ENCODE results near the gene TBX4.

TBX4 gene

DNA sequence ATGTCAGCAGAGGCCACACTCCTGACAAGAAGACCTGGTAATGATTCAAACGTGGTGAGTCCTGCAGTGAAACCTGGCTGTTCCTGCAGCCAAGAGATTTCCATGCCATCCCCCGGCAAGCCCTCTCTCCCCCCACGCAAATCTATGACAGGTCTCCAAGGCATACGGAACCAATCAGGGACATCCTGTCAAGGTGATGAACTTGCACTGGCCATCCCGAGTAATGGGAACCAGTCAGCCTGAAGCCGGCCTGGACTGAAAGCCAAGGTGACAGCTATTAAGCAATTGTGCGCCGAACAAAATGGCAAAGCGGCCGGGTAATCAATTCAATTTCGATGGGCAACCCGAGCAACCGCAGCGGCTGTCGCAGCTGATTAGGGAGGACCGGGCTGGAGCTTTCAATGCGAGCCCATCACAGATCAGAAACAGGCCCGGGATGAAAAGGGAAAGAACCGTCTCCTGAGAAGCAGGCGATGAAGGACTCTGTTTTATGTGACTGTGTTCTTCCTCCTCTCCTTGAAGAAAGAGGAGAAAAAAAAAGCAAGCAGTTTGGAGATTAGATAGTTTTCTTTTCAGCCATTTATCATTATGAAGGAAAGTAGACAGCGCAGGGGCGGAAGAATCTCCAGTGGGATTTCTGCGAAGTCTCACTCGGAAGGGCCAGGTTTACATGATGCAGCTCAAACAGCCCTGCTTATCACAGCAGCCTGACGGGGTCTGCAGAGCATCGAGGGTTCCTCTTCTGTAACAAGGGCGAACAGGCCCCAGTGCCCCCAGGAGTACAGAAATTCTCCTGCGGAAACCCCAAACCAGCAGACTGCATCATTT lies 35.2 kb downstream of the TBX4 start:
- Histone ChIP-seq H3K9me2 (replicated peaks; ENCODE audit: insufficient read depth, low read length) (no peaks in the 10 kb centered on the region), H3K4me2 (ENCODE audit: low read depth, low read length, poor library complexity, severe bottlenecking) (no peak overlapping the region), H3F3A (ENCODE audit: insufficient read depth) (no peaks in the 10 kb centered on the region), H3K79me2 (ENCODE audit: insufficient read depth, low read length) (no peaks in the 10 kb centered on the region), H3K9me3 (ENCODE audit: insufficient read depth, low read length) (no peaks in the 10 kb centered on the region), H3K4me3 (ENCODE audit: insufficient read depth, low read length, poor library complexity, severe bottlenecking) (no peak overlapping the region), H3K27ac (ENCODE audit: low read depth, low read length) (no peak overlapping the region), H3K36me3 (ENCODE audit: low read length) (no peaks in the 10 kb centered on the region), H3K9ac (ENCODE audit: low read length) (no peak overlapping the region), H4K20me1 (ENCODE audit: low read depth, low read length) (no peaks in the 10 kb centered on the region), H3K27me3 (ENCODE audit: low read length) (no peaks in the 10 kb centered on the region), H2AFZ (ENCODE audit: low read depth, low read length, severe bottlenecking) (no peak overlapping the region)
- TF ChIP-seq EZH2phosphoT487 (conservative IDR thresholded peaks at IDR 0.05; ENCODE audit: low read length) = no peak
- no peak for TF ChIP-seq CTCF (IDR thresholded peaks at IDR 0.05; ENCODE audit: insufficient read depth, low read length, poor library complexity, severe bottlenecking)

- H2AFZ ChIP-seq (ENCODE audit: low read depth, low read length, severe bottlenecking) = no peak overlapping the region
- no peaks in the 10 kb centered on the region for H3K27me3 ChIP-seq (ENCODE audit: low read length)
- no peaks in the 10 kb centered on the region for H3K9me3 ChIP-seq (ENCODE audit: insufficient read depth, low read length)
- no peak for TF ChIP-seq CTCF (IDR thresholded peaks at IDR 0.05; ENCODE audit: insufficient read depth, low read length, poor library complexity, severe bottlenecking)
- TF ChIP-seq EZH2phosphoT487 (conservative IDR thresholded peaks at IDR 0.05; ENCODE audit: low read length) = no peak
- no peaks in the 10 kb centered on the region for H3K9me2 ChIP-seq (replicated peaks; ENCODE audit: insufficient read depth, low read length)
- no peaks in the 10 kb centered on the region for H3K36me3 ChIP-seq (ENCODE audit: low read length)
- H3K4me2 ChIP-seq (ENCODE audit: low read depth, low read length, poor library complexity, severe bottlenecking) = no peak overlapping the region
- H3K4me3 ChIP-seq (ENCODE audit: insufficient read depth, low read length, poor library complexity, severe bottlenecking) = no peak overlapping the region
- no peaks in the 10 kb centered on the region for H4K20me1 ChIP-seq (ENCODE audit: low read depth, low read length)
- H3K9ac ChIP-seq (ENCODE audit: low read length) = no peak overlapping the region
- no peak overlapping the region for H3K27ac ChIP-seq (ENCODE audit: low read depth, low read length)
- H3F3A ChIP-seq (ENCODE audit: insufficient read depth) = no peaks in the 10 kb centered on the region
- H3K79me2 ChIP-seq (ENCODE audit: insufficient read depth, low read length) = no peaks in the 10 kb centered on the region
These were observed 35.9 kb downstream of the TBX4 start for GRCh38 chr17:61487989-61488595.

DNA sequence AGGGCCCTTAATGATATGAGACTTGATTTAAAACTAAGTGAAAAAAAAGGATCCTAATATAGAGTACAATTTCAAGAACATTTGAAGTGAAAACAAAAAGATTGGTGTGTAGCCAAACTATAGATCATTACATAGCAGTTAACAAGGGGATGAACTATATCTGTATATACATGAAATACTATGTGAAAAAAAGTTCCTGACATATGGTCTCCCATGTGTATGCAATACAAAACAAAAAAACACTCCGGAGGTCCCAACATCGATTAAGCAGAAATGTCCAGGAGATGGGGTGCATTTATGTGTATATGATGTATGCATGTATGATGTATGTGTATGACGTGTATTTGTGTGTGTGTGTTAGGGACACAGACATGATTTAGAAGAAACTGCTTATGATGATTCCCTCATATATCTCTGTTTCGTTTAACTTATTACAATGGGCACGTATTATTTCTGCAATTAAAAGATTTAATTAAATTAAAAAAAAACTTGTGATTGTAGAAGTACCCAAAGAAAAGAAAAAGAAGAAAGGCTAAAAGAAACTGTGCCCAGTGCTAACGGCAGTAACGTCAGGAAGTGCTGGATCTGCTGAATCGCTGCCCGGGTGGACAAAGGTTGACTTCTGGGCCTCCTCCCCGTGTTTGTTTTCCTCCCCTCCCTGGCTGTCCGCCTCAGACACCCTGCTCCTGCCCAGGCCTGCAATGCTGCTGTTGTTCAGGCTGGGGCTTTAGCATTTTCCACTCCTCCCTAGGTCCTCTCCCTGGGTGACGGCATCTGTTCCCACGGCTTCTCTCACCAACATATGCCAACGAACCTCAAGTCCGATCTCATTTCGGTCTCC lies 36.9 kb downstream of the TBX4 start:
- H3K4me2 ChIP-seq (ENCODE audit: low read depth, low read length, poor library complexity, severe bottlenecking) = no peak overlapping the region
- no peaks in the 10 kb centered on the region for H3K9me3 ChIP-seq (ENCODE audit: insufficient read depth, low read length)
- H3K9ac ChIP-seq (ENCODE audit: low read length) = no peak overlapping the region
- TF ChIP-seq EZH2phosphoT487 (conservative IDR thresholded peaks at IDR 0.05; ENCODE audit: low read length) (no peak), CTCF (IDR thresholded peaks at IDR 0.05; ENCODE audit: insufficient read depth, low read length, poor library complexity, severe bottlenecking) (no peak)
- no peaks in the 10 kb centered on the region for H4K20me1 ChIP-seq (ENCODE audit: low read depth, low read length)
- no peak overlapping the region for H2AFZ ChIP-seq (ENCODE audit: low read depth, low read length, severe bottlenecking)
- no peaks in the 10 kb centered on the region for H3K9me2 ChIP-seq (replicated peaks; ENCODE audit: insufficient read depth, low read length)
- no peaks in the 10 kb centered on the region for H3F3A ChIP-seq (ENCODE audit: insufficient read depth)
- H3K79me2 ChIP-seq (ENCODE audit: insufficient read depth, low read length) = no peaks in the 10 kb centered on the region
- H3K27me3 ChIP-seq (ENCODE audit: low read length) = no peaks in the 10 kb centered on the region
- no peak overlapping the region for H3K4me3 ChIP-seq (ENCODE audit: insufficient read depth, low read length, poor library complexity, severe bottlenecking)
- no peak overlapping the region for H3K27ac ChIP-seq (ENCODE audit: low read depth, low read length)
- no peaks in the 10 kb centered on the region for H3K36me3 ChIP-seq (ENCODE audit: low read length)
